HEK293T (cell line): ENCODE measurements around the gene PPM1H.
"Not testable (repeated sequence)": the region's sequence is repeated elsewhere in the genome, so short reads cannot be mapped to it uniquely, and the experiment has no call there.

ENCODE experiments used
- CTCF ChIA-PET: fragments of 350-600 bp; formaldehyde crosslinking; extraction: SDS; loops from one replicate; lab custom pipeline; 2021; ENCODE audit warnings: antibody characterized with exemption, inconsistent platforms; lab: Yijun Ruan, JAX
- POLR2A ChIA-PET: fragments of 350-600 bp; formaldehyde crosslinking; extraction: SDS; loops from one replicate; lab custom pipeline; 2020; ENCODE audit warnings: antibody characterized with exemption, inconsistent platforms; lab: Yijun Ruan, JAX
- DNase-seq: peaks from one replicate; pipeline ENCODE4 v3.0.0; 2012; ENCODE audit warnings: mixed read lengths; ENCODE audit errors: extremely low spot score
- ARNT ChIP-seq: fragments of 450-650 bp; IDR thresholded peaks from 2 replicates; pipeline ENCODE4 v1.6.1; 2017; ENCODE audit warnings: mild to moderate bottlenecking
- BHLHE40 ChIP-seq: fragments of 450-650 bp; IDR thresholded peaks from 2 replicates; pipeline ENCODE4 v1.6.1; 2016; ENCODE audit warnings: mild to moderate bottlenecking, moderate library complexity, borderline replicate concordance
- CTBP1 ChIP-seq: fragments of 450-650 bp; IDR thresholded peaks from 2 replicates; pipeline ENCODE4 v1.6.1; 2016; ENCODE audit warnings: borderline replicate concordance
- ELF4 ChIP-seq: fragments of 450-650 bp; IDR thresholded peaks from 2 replicates; pipeline ENCODE4 v1.6.1; 2017; ENCODE audit warnings: antibody characterized with exemption
- FOXA1 ChIP-seq: fragments of 450-650 bp; IDR thresholded peaks from 2 replicates; pipeline ENCODE4 v1.6.1; 2016; ENCODE audit warnings: mild to moderate bottlenecking
- FOXK2 ChIP-seq: fragments of 450-650 bp; IDR thresholded peaks from 2 replicates; pipeline ENCODE4 v1.6.1; 2016; ENCODE audit warnings: mild to moderate bottlenecking
- FOXM1 ChIP-seq: fragments of 450-650 bp; IDR thresholded peaks from 2 replicates; pipeline ENCODE4 v1.6.1; 2017; ENCODE audit warnings: mild to moderate bottlenecking, borderline replicate concordance
- HDGF ChIP-seq: fragments of 450-650 bp; IDR thresholded peaks from 2 replicates; pipeline ENCODE4 v1.6.1; 2017; ENCODE audit warnings: antibody characterized with exemption, borderline replicate concordance
- L3MBTL2 ChIP-seq: fragments of 450-650 bp; conservative IDR thresholded peaks from 2 replicates; pipeline ENCODE4 v1.6.1; 2016; ENCODE audit warnings: mild to moderate bottlenecking
- LEF1 ChIP-seq: fragments of 450-650 bp; IDR thresholded peaks from 2 replicates; pipeline ENCODE4 v1.6.1; 2017; ENCODE audit warnings: mild to moderate bottlenecking, borderline replicate concordance
- NFRKB ChIP-seq: fragments of 450-650 bp; IDR thresholded peaks from 2 replicates; pipeline ENCODE4 v1.6.1; 2016; ENCODE audit warnings: mild to moderate bottlenecking, moderate library complexity
- SP1 ChIP-seq: fragments of 450-650 bp; IDR thresholded peaks from 2 replicates; pipeline ENCODE4 v1.6.1; 2017
- SUZ12 ChIP-seq: fragments of 450-650 bp; IDR thresholded peaks from 2 replicates; pipeline ENCODE4 v1.6.1; 2016; ENCODE audit warnings: mild to moderate bottlenecking
- TARDBP ChIP-seq: fragments of 450-650 bp; IDR thresholded peaks from 2 replicates; pipeline ENCODE4 v1.6.1; 2016
- ZNF384 ChIP-seq: fragments of 450-650 bp; IDR thresholded peaks from 2 replicates; pipeline ENCODE4 v1.6.1; 2016
- TF ChIP-seq, protein P1 (sequence below): fragments of 450-650 bp; IDR thresholded peaks from 2 replicates; pipeline ENCODE4 v1.6.1; 2016

Gene PPM1H

DNA sequence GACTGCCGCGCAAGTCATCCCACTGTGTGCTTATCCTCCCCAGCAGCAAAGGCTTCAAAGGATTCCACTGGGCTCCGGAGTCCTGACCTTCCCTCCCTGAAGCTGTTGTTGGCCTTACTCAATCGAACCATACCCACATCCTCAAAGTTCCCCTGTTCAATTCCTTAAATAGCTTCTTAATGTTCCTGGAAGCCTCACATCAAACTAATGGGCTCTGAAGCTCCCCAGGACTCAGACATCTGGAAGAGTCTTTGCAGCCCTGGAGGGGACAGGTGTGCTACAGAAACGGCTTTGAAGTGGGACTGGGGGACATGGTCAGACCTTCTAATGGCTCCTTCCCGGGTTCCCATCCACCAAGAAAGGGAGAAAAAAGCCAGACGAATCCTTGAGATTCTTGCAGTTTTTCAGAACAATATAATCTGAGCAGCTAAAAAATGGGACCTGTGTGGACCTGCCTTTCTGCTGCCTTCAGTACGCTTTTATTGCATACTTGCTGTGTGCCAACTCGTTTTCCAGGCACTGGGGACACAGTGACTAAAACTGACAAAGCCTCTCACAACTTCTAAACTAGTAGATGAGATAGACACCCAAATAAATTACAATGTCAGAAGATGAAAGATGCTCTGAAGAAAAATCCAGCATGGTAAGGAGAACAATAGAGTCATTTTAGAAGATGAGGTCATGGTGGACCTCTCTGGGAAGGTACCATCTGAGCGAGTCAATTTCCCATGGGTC, 263.8 kb downstream of the PPM1H start:
- DNase-seq: no peak
- POLR2A ChIA-PET: no interaction called here
- TF ChIP-seq CTBP1 (no peak), TARDBP (no peak), ARNT (no peak), L3MBTL2 (no peak), BHLHE40 (no peak), ZNF384 (no peak), ELF4 (no peak), HDGF (no peak), SUZ12 (no peak), NFRKB (no peak), FOXM1 (no peak), FOXA1 (no peak), LEF1 (no peak), FOXK2 (no peak), SP1 (no peak)
- TF ChIP-seq, protein P1, sequence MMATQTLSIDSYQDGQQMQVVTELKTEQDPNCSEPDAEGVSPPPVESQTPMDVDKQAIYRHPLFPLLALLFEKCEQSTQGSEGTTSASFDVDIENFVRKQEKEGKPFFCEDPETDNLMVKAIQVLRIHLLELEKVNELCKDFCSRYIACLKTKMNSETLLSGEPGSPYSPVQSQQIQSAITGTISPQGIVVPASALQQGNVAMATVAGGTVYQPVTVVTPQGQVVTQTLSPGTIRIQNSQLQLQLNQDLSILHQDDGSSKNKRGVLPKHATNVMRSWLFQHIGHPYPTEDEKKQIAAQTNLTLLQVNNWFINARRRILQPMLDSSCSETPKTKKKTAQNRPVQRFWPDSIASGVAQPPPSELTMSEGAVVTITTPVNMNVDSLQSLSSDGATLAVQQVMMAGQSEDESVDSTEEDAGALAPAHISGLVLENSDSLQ: no peak
- CTCF ChIA-PET: interaction anchor here (0.6 kb wide), 1 partner anchor 107 kb away, joined by 3 read pairs; no protein-coding TSS in a partner anchor

DNA sequence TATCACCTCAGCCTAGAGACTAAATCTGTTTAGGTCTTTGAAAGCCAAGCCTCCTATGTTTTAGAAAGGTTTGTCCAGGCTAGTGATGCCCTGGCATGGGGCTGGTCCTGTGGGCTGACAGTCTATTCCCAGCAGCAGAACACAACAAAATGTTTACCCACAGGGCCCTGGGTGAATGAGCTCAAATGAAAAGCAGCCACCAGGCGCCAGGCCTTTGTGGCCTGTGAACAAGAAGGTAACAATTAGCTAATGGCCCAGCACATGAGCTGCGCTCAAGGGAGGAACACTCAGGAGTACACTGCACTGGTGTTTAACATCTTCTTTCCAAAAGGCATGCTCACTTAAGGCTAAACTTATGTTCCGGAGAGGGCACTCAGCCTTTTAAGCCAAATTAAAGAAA, 266.2 kb downstream of the PPM1H start:
- no peak for DNase-seq
- TF ChIP-seq, protein P1: no peak
- TF ChIP-seq FOXA1 (no peak), FOXK2 (no peak), BHLHE40 (no peak), CTBP1 (no peak)
- CTCF ChIA-PET: no interaction called here
- POLR2A ChIA-PET: no interaction called here

DNA sequence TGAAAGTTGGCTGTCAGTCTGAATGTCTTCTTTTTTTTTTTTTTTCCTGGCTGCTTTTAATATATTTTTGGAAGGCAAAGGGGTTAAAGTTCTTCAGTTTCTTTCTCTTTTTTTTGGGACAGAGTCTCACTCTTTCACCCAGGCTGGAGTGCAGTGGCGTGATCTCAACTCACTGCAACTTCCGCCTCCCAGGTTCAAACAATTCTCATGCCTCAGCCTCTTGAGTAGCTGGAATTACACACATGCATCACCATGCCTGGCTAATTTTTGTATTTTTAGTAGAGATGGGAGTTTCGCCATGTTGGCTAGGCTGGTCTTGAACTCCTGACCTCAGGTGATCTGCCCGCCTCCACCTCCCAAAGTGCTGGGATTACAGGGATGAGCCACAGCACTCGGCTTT, 270.0 kb downstream of the PPM1H start:
- CTCF ChIA-PET, DNase-seq: not testable (repeated sequence)
- POLR2A ChIA-PET: interaction anchor here (0.5 kb wide), 1 partner anchor 220 kb away, joined by 4 read pairs; no protein-coding TSS in a partner anchor

DNA sequence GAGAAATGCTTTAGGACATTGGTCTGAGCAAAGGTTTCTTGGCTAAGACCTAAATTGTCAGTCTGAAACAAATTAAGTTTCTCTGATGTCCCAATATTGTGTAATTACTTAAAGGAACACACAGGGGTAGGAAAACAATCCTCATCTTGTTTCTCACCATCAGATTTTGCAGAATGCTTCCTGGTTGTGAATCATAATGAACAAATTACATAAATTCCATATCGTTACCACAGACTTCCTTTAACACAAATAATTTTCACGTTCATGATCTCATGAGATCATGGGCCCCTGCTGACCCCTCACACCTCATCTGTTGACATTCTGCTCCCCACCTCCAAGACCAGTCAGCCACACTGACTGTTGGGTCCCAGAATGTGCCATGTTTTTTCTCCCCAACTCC, 274.2 kb downstream of the PPM1H start:
- TF ChIP-seq BHLHE40 (no peak), ARNT (no peak), HDGF (no peak), FOXM1 (no peak), ZNF384 (no peak)
- TF ChIP-seq, protein P1: no peak
- CTCF ChIA-PET: no interaction called here
- POLR2A ChIA-PET: no interaction called here
- no peak for DNase-seq

DNA sequence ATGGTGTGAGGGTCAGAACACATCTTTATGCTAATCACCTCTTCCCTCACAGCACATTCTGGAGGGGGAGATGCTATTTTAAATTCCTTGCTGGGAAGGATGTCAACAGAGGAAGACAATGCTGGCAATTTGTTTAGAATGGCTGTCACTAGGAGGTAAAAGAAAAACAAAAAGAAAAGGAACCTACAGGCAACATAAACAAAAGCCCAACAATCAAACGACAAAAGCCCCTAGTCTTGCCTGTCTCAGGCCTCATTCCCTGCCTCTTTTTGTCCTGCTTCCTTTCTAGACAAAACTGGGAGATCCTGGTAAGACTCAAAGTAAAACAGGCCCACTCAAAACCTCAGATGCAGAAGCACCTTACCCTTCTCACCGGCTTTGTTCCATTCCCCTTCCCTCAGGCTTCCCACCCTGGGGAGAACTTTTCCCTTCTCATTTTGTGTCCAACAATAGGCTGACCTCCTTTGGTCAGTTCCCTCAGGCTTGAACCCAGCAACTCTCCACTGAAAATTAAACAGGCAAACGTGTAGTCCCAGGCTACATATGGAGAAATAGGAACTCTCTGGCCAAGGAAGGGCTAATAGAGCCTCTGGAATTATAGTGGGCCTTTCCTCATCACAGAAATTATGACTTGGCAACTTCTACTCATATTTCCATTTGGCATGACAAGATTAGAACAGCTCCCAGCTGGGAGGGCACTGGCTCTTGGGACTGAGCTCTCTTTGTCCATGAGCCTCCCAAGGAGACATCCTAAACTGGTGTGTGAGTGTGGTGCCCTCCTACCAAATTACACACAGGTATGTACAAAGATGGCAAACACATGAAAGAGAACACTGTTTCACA, 275.3 kb downstream of the PPM1H start:
- CTCF ChIA-PET: no interaction called here
- no peak for DNase-seq
- POLR2A ChIA-PET: no interaction called here
- no peak for TF ChIP-seq HDGF
- no peak for TF ChIP-seq ARNT
- no peak for TF ChIP-seq ELF4
- no peak for TF ChIP-seq CTBP1
- TF ChIP-seq NFRKB: no peak
- no peak for TF ChIP-seq L3MBTL2
- no peak for TF ChIP-seq SP1
- no peak for TF ChIP-seq FOXM1
- TF ChIP-seq TARDBP: no peak
- TF ChIP-seq BHLHE40: no peak

DNA sequence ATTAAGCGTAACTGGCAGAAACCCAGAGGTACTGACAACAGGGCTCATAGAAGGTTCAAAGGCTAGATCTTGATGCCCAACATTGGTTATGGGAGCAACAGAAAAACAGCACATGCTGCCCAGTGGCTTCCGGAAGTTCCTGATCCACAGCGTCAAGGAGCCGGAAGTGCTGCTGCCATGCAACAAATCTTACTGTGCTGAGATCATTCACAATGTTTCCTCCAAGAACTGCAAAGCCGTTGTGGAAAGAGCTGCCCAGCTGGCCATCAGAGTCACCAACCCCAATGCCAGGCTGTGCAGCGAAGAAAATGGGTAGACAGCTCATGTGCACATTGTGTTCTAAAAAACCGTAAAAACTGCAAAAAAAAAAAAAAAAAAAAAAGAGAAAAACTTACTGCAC, 276.0 kb downstream of the PPM1H start:
- POLR2A ChIA-PET: no interaction called here
- no peak for DNase-seq
- no peak for TF ChIP-seq LEF1
- CTCF ChIA-PET: no interaction called here

DNA sequence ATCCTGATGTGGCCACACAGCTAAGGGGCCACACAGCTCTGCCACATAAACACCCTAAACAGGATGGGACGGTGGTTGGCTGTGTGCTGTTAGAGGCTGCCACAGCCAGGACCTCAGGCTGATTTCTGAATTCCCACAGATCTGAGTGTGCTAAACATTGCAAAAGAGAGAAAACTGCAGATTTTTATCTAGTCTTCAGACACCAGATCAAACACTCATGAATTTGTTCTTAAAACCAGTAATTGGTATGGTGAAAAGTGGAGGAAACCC, 277.7 kb downstream of the PPM1H start:
- TF ChIP-seq NFRKB (no peak), SP1 (no peak), CTBP1 (no peak)
- no peak for DNase-seq
- POLR2A ChIA-PET: no interaction called here
- CTCF ChIA-PET: no interaction called here
